HEK293T (cell line): Measurements from ENCODE around the gene SLCO1B3.

Source experiments
- BHLHE40 ChIP-seq: fragments of 450-650 bp; IDR thresholded peaks from 2 replicates; pipeline ENCODE4 v1.6.1; 2016; ENCODE audit warnings: mild to moderate bottlenecking, moderate library complexity, borderline replicate concordance
- ELF4 ChIP-seq: fragments of 450-650 bp; IDR thresholded peaks from 2 replicates; pipeline ENCODE4 v1.6.1; 2017; ENCODE audit warnings: antibody characterized with exemption

- TF ChIP-seq ELF4: no peak
- no peak for TF ChIP-seq BHLHE40
Measured at GRCh38 chr12:20810487-20810886, at the start of gene SLCO1B3.
